Measurements from ENCODE around the gene VAMP2.
A peak's percentile ranks its signal among the peaks of the same experiment; 100 is the strongest.

The VAMP2 gene

GRCh38 chr17:8121407-8121680, 41.4 kb downstream of the VAMP2 start:
- no peak for DNase-seq

DNA sequence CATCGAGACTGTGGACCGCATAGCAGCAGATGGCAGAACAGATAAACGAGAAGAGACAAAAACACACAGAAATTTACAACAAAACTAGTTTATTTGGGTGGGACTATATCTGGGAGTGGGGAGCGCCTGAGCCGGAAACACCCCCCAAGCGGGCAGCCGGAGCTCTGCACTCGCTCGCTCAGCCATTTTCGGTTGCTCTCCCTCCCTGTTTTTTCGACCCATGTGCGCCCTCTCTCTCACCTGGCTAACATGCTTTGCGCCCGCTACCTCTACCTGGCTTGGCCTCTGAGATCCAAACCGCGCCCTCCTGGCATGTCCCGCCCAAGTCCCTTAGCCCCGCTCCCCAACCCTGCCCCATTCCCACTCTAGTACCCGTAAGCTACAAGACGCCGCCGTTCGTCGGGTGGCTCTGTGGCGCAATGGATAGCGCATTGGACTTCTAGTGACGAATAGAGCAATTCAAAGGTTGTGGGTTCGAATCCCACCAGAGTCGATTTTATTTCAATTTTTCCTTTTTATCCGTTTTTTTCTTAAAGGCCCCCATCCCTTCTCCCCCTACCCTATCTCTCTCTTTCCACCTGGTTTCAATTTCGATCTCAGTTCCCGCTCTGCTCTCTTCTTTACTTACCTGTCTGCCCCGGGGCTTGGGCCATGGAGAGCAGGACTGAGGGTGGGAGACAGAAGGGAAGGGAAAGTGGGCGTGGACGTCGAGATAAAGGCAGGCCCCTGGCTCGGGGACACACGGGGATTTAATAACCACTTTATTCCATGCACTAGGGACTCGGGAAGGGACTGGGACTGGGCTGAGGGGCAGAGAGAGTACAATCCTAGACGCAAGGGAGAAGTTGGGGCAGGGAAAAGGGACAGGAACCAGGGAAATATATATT, 42.0 kb downstream of the VAMP2 start:
- peak; percentile 45 for DNase-seq

DNA sequence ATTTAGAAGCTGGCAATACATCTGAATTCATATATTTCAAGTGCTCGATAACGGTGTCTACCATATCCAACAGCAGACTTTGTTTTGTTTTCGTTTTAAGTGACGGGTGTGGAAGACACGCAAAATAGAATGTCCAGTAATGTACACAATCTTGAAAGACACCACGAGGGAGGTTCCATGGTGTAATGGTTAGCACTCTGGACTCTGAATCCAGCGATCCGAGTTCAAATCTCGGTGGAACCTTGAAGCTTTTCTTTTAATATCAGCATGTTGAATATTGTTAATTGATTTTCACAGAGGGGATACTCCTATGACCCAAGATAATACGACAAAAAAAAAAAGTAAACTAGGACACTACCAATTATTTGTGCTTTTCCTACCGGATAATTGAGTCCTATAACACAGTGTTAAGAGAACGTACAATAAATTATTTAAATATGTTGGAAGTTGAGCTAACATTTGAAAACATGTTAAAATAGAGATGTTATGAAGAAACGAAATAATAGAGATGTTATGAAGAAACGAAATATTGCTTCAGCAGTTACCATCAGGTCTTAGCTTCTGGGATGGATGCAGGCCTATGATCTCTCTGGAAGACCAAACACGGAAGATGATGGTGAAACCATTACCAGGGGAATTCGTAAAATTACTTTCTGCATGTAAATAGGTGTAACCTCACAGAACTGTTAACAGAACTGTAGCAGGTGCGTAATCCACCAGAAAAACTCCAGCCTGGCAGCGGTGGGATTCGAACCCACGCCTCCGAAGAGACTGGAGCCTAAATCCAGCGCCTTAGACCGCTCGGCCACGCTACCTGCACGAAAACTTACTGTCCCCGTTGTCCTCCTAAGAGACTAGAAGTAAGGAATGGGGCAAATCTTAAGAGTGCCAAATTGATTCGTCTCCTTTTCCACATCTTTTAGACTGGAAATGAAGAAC, 42.9 kb downstream of the VAMP2 start:
- peak; percentile 70 for DNase-seq

DNA sequence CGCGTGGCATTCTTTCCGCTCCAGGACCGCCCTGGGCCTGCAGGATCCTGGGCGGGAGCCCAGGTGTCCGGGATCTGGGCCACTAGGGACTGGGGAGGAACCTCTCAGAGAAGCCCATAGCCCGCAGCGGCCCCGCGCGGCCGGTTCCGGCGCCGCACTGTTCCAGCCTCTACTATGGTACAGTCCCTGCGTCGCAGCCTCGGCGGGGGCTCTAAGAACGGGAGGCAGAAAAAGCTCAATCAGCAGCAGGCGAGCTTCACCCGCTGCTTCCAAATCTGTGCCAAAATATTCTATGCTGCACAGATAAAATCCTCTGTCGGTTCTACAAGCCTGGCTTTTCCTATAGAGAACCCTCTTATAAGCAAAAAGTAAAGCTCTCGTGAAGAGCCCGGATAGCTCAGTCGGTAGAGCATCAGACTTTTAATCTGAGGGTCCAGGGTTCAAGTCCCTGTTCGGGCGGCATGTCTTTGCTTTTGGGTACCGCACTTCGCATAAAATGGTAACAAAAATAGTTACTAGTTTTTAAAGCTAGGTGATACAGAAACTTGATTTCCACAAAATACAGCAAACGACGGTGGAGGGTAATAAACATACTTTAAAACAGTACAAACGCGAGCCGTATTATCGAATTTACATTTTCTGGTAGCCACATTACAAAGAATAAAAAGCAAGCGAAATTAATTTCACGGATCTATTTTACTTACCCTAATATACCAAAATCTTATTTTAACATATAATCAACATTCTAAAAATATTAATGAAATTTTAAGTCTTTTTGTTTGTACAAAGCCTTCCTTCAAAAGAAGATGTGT, 43.8 kb downstream of the VAMP2 start:
- DNase-seq, result peak; percentile 81

GRCh38 chr17:8117980-8118768, 44.6 kb downstream of the VAMP2 start, which contains the start of gene ALOXE3:
Gene ALOXE3 (minus strand): TSS chr17:8118514. CDS start chr17:8117990, 524 bp downstream.
- DNase-seq, result no peak

GRCh38 chr17:8117367-8117979, 45.3 kb downstream of the VAMP2 start:
- DNase-seq, result no peak

GRCh38 chr17:8116776-8117175, 46.0 kb downstream of the VAMP2 start:
- DNase-seq, result no peak

DNA sequence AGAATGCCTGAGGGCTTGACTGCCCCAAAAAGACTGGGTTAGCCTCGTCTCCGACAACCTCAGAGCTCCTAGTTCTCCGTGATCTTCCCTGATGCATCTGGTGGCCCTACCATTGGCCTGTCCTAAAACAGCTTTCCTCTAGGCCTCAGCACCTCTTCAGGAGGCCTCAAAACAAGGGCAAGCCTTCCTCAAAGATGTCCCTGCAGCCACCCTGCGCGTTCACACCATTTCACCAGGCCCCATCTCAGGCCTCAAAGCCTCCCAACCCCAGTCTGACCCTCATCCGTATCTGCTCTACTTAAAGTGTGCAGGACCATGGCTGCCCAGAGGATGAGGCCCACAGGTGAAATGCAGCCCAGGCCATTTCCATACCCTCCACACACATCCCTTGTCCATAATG, 51.8 kb downstream of the VAMP2 start:
- no peak for DNase-seq

DNA sequence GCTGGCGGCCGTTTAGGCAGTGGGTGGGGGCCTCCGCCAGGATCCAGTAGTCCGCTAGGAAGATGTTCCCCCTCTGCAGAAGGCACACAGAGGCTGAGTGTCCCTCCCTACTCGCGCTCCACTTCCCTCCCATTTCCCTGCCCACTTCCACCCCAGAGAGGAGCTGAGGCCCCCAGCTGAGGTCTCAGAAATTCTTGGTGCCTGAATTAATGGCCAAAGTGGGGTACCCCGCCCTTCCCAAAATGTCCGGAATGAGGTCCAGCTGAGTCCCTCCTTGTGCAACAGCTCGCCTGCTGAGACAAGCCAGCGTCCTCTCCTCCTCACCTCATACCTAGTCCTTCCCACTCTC, 52.3 kb downstream of the VAMP2 start:
- no peak for DNase-seq

GRCh38 chr17:8109661-8110455, 52.9 kb downstream of the VAMP2 start:
- peak; percentile 72 for DNase-seq
